ENCODE measurements around the gene TAF11L13.
"Not testable (repeated sequence)": the region's sequence is repeated elsewhere in the genome, so short reads cannot be mapped to it uniquely, and the experiment has no call there.

Gene TAF11L13

DNA sequence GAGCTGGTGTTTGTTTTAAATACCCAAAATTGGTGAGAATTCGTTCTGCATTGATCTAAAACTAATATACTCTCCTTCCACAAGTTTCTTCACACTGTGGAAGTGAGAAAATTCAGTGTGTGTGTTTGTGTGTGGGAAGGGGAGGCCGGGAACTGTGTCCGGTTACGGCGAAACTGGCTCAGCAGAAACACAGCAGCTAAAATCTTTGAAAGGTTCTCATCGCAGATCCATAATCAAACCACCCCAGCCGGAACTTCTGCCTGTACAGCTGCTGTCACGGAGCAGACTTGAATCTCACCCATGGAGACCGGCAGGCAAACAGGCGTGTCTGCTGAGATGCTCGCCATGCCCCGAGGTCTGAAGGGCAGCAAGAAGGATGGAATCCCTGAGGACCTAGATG is at the start of gene TAF11L13:
TSS of gene TAF11L13 (plus strand) at position 301 of the 400 bp plus-strand sequence.
- not testable (repeated sequence) for DNase-seq (ENCODE audit: low spot score)

DNA sequence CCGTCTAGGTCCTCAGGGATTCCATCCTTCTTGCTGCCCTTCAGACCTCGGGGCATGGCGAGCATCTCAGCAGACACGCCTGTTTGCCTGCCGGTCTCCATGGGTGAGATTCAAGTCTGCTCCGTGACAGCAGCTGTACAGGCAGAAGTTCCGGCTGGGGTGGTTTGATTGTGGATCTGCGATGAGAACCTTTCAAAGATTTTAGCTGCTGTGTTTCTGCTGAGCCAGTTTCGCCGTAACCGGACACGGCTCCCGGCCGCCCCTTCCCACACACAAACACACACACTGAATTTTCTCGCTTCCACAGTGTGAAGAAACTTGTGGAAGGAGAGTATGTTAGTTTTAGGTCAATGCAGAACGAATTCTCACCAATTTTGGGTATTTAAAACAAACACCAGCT is 46.2 kb upstream of the TAF11L13 start, which contains the start of gene TAF11L7:
TSS of gene TAF11L7 (minus strand) at position 101 of the 400 bp plus-strand sequence.
- not testable (repeated sequence) for DNase-seq (ENCODE audit: low spot score)

DNA sequence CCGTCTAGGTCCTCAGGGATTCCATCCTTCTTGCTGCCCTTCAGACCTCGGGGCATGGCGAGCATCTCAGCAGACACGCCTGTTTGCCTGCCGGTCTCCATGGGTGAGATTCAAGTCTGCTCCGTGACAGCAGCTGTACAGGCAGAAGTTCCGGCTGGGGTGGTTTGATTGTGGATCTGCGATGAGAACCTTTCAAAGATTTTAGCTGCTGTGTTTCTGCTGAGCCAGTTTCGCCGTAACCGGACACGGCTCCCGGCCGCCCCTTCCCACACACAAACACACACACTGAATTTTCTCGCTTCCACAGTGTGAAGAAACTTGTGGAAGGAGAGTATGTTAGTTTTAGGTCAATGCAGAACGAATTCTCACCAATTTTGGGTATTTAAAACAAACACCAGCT is 41.0 kb upstream of the TAF11L13 start, which contains the start of gene TAF11L8:
TSS of gene TAF11L8 (minus strand) at position 101 of the 400 bp plus-strand sequence.
- not testable (repeated sequence) for DNase-seq (ENCODE audit: low spot score)

DNA sequence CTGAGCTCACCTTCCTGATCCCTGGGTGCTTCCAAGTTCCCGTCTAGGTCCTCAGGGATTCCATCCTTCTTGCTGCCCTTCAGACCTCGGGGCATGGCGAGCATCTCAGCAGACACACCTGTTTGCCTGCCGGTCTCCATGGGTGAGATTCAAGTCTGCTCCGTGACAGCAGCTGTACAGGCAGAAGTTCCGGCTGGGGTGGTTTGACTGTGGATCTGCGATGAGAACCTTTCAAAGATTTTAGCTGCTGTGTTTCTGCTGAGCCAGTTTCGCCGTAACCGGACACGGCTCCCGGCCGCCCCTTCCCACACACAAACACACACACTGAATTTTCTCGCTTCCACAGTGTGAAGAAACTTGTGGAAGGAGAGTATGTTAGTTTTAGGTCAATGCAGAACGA is 37.6 kb upstream of the TAF11L13 start, which contains the start of gene TAF11L9:
TSS of gene TAF11L9 (minus strand) at position 140 of the 400 bp plus-strand sequence.
- not testable (repeated sequence) for DNase-seq (ENCODE audit: low spot score)

DNA sequence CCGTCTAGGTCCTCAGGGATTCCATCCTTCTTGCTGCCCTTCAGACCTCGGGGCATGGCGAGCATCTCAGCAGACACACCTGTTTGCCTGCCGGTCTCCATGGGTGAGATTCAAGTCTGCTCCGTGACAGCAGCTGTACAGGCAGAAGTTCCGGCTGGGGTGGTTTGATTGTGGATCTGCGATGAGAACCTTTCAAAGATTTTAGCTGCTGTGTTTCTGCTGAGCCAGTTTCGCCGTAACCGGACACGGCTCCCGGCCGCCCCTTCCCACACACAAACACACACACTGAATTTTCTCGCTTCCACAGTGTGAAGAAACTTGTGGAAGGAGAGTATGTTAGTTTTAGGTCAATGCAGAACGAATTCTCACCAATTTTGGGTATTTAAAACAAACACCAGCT is 34.2 kb upstream of the TAF11L13 start, which contains the start of gene TAF11L10:
TSS of gene TAF11L10 (minus strand) at position 101 of the 400 bp plus-strand sequence.
- not testable (repeated sequence) for DNase-seq (ENCODE audit: low spot score)

DNA sequence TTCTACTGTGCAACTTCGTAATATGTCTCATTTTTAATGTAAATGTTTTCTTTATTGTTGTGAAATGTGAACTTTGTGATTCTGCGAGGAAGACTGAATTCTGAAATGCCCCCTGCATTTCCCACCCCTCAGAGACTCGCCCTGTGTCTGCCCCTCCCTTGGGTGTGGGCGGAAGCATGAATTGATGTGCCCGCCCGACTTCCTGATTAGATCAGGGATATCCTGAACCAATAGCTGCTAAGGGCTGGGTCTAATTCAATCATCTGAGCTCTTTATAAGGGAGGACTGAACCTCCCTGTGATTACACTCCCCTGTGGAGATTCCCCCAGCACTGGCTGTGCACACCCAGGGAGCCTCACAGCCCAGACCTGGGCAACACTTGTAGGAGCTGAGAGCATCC is 28.0 kb upstream of the TAF11L13 start, which contains the start of gene TAF11L11:
TSS of gene TAF11L11 (plus strand) at position 304 of the 400 bp plus-strand sequence.
- not testable (repeated sequence) for DNase-seq (ENCODE audit: low spot score)

DNA sequence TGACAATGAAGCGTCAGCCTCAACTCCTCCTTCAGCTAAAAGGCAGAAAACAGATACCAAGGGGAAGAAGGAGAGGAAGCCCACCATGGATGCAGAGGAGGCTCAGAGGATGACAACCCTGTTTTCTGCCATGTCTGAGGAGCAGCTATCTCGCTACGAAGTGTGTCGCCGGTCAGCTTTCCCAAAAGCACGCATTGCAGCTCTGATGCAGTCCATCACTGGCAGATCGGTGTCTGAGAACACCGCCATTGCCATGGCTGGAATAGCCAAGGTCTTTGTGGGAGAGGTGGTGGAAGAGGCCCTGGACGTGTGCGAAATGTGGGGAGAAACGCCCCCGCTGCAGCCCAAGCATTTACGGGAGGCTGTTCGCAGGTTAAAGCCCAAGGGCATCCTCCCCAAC is 26.9 kb upstream of the TAF11L13 start:
- no peak for DNase-seq (ENCODE audit: low spot score)

DNA sequence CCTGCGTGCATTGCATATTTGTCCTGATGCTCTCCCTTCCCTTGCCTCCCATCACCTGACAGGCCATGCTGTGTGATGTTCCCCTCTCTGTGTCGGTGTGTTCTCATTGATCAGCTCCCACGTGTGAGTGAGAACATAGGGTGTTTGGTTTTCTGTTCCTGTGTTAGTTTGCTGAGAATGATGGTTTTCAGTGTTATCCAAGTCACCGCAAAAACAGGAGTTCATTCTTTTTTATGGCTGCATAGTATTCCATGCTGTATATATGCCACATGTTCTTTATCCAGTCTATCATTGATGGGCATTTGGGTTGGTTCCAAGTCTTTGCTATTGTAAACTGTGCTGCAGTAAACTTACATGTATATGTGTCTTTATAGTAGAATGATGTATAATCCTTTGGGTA is 24.4 kb upstream of the TAF11L13 start:
- not testable (repeated sequence) for DNase-seq (ENCODE audit: low spot score)

DNA sequence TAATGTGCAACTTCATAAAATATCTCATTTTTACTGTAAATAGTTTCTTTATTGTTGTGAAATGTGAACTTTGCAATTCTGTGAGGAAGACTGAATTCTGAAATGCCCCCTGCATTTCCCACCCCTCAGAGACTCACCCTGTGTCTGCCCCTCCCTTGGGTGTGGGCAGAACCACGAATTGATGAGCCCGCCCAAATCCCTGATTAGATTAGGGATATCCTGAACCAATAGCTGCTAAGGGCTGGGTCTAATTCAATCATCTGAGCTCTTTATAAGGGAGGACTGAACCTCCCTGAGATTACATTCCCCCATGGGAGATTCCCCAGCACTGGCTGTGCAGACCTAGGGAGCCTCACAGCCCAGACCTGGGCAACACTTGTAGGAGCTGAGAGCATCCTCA is 21.8 kb upstream of the TAF11L13 start, which contains the start of gene TAF11L12:
TSS of gene TAF11L12 (plus strand) at position 301 of the 400 bp plus-strand sequence.
- DNase-seq (ENCODE audit: low spot score), result not testable (repeated sequence)

DNA sequence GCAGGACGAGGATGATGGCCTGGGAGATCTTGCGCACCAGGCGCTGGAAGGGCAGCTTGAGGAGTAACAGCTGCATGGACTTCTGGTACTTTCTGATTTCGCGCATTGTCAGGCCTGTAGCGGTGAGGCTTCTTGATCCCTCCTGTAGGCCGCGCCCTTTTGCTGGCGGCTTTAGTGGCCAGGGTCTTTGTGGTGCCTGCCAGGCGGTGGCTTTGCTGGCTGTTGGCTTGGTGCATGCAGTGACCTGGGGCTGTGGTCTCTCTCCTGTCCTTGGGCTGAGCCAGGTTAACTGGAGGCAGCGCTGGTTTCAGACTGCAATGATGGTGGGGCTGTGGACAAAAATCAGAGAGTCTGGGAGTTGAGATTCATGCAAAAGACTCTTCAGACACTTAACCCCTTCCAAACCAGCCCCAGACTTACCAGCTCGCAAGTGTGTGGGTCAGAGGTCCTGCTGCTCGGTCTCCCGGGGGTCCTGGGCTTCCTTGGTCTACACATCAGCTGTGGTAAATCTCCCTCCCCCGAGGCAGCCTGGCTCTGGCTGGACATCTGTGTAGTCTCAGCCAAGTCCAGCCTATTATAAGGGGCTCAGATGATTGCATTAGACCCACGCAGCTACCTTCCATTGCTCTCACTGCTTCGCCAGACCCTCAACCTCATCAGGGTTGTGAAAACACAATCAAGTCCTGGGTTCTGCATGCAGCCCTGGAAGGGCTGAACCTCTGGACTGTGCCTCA is 16.8 kb upstream of the TAF11L13 start:
- no peak for DNase-seq (ENCODE audit: low spot score)

DNA sequence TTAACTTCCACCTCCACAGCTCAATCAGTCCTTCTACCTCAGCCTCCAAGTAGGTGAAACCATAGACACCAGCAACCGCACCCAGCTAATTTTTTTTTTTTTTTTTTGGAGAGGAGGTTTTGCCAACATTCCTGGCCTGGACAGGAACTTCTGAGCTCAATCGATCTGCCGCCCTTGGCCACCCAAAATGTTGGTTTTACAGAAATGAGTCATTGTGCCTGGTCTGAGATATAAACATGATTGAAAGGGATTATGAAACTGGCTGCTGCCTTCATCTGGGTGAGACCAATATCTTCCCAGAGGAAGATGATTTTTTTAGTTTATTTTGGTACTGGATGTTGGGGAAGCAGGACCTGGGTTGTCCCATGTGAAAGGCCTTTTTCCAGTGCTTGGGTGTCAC is 12.5 kb upstream of the TAF11L13 start:
- no peak for DNase-seq (ENCODE audit: low spot score)

DNA sequence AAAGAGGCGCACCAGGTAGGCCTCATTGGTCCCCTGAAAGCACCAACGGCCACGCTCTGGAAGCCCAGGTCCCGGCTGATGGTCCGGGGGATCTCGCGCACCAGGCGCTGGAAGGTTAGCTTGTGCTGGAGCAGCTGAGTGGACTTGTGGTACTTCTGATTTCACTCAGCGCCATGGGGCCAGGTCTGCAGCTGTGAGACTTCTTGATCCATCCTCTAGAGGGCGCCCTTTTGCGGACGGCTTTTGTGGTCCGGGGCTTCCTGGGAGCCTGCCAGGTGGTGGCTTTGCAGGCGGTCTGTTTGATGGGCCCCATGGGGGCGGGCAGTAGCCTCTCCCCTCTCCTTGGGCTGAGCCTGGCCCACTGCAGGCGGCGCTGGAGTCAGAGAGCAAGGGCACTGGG is 11.3 kb upstream of the TAF11L13 start:
- DNase-seq (ENCODE audit: low spot score), result peak; percentile 7

DNA sequence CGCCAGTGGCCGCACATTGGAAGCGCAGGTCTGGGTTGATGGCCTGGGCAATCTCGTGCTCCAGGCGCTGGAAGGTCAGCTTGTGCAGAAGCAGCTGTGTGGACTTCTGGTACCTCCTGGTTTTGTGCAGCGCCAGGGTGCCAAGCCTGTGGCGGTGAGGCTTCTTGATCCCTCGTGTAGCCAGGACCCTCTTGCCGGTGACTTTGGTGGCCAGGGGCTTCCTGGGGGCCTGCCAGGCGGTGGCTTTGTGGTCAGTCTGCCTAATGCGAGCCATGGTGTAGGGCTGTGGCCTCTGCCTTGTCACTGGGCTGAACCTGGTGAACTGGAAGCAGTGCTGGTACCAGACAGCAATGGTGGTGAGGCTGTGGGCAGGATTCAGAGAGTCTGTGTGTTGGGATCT is 6.2 kb upstream of the TAF11L13 start:
- no peak for DNase-seq (ENCODE audit: low spot score)

DNA sequence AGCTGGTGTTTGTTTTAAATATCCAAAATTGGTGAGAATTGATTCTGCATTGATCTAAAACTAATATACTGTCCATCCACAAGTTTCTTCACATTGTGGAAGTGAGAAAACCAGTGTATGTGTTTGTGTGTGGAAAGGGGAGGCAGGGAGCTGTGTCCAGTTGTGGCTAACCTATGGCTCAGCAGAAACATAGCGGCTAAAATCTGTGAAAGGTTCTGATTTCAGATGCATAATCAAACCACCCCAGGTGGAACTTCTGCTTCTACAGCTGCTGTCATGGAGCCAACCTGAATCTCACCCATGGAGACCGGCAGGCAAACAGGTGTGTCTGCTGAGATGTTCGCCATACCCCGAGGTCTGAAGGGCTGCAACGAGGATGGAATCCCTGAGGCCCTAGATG is 2.3 kb downstream of the TAF11L13 start, which contains the start of gene TAF11L14:
TSS of gene TAF11L14 (plus strand) at position 301 of the 400 bp plus-strand sequence.
- no peak for DNase-seq (ENCODE audit: low spot score)

DNA sequence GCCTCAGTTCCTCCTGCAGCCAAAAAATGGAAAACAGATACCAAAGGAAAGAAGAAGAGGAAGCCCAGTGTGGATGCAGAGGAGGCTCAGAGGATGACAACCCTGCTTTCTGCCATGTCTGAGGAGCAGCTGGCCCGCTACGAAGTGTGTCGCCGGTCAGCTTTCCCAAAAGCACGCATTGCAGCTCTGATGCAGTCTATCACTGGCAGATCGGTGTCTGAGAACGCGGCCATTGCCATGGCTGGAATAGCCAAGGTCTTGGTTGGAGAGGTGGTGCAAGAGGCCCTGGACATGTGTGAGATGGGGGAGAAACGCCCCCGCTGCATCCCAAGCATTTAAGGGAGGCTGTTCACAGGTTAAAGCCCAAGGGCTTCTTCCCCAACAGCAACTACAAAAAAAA is 17.3 kb downstream of the TAF11L13 start:
- not testable (repeated sequence) for DNase-seq (ENCODE audit: low spot score)

DNA sequence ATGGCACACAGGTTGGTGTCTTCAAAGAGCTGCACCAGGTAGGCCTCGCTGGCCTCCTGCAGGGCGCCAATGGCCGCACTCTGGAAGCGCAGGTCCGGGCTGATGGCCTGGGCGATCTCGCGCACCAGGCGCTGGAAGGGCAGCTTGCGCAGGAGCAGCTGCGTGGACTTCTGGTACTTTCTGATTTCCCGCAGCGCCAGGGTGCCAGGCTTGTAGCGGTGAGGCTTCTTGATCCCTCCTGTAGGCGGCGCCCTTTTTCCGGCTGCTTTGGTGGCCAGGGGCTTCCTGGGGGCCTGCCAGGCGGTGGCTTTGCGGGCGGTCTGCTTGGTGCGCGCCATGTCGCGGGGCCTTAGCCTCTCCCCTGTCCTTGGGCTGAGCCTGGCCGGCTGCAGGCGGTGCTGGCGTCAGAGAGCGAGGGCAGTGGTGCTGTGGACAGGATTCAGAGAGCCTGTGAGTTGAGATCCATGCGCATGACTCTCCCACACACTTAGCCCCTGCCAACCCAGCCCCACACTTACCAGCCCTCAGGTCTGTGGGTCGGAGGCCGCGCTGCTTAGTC is 23.4 kb downstream of the TAF11L13 start:
- DNase-seq (ENCODE audit: low spot score), result not testable (repeated sequence)

DNA sequence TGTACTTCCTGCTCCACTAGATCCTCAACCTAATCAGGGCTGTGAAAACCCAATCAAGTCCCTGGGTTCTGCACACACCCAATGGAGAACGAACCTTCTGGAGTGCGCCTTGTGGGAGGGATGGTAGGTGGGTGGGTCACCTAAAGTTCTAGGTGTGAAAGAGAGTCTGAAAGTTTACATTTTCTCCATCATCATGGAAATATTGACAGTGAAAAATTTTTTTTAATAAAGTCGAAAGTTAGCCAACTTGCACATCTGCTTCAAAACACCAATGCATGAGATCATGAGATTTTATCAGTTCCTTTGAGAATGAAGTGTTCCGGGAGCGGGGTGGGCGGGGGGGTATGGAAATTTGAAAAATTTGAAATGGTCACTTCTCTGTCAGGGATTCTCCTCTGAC is 24.0 kb downstream of the TAF11L13 start:
- no peak for DNase-seq (ENCODE audit: low spot score)

DNA sequence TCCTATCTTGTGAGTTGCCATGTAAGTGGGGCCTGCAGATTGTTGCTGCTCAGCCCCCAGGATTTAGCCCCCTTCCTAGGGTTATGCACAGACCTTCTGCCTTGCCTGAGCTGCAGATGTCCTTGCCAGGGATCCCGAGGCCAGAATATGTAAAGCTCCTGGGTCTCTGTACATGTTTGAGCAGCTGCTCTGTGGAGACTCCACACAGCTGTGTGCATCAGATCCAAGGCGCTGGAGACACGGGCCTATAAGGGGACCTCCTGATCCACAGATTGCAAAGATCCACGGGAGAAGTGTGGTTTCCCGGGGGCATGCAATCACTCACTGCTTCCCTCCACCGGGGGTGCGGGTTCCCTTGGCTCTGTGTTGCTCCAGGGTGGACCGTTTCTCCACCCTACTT is 31.3 kb downstream of the TAF11L13 start:
- DNase-seq (ENCODE audit: low spot score), result no peak

DNA sequence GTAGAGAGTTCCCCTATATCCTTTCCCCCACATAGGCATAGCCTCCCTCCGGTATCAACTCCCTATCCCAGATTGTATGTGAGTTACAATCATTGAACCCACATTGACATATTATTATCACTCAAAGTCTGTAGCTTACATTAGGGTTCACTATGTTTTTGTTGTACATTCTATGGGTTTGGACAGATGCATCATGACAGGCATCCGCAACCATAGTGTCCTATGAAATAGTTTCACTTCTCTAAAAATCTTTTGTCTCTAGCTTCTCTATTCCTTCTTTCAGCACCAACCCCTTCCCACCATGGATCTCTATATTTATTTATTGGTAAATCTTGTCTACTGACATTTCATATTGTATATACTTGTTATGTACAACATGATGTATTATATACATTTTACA is 33.9 kb downstream of the TAF11L13 start:
- DNase-seq (ENCODE audit: low spot score), result no peak

DNA sequence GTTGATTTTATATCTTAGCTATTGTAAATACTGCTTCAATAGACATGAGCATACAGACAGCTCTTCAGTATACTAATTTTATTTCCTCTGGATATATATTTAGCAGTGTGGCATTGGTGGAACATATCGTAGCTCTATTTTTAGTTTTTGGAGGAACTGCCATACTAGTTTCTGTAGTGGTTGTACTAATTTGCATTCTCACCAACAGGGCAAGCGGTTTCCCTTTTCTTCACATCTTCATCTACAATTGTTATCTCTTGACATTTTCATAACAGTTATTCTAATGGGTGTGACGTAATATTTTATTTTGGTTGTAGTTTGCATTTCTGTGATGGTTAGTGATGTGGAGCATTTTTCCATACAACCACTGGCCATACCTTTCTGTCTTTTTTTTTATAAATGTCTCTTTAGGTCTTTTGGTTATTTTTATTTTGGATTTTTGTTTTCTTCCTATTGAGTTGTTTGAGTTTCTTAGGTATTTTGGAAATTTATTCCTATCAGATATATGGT is 34.9 kb downstream of the TAF11L13 start:
- no peak for DNase-seq (ENCODE audit: low spot score)

DNA sequence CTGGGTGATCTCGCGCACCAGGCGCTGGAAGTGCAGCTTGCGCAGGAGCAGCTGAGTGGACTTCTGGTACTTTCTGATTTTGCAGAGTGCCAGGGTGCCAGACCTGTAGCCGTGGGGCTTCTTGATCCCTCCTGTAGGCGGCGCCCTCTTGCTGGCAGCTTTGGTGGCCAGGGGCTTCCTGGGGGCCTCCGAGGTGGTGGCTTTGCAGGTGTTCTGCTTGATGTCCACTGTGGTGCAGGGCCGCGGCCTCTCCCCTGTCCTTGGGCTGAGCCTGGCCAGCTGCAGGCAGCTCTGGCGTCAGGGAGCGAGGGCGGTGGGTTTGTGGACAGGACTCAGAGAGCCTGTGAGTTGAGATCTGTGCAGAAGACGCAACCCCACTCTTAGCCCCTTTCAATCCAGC is 38.5 kb downstream of the TAF11L13 start:
- no peak for DNase-seq (ENCODE audit: low spot score)

DNA sequence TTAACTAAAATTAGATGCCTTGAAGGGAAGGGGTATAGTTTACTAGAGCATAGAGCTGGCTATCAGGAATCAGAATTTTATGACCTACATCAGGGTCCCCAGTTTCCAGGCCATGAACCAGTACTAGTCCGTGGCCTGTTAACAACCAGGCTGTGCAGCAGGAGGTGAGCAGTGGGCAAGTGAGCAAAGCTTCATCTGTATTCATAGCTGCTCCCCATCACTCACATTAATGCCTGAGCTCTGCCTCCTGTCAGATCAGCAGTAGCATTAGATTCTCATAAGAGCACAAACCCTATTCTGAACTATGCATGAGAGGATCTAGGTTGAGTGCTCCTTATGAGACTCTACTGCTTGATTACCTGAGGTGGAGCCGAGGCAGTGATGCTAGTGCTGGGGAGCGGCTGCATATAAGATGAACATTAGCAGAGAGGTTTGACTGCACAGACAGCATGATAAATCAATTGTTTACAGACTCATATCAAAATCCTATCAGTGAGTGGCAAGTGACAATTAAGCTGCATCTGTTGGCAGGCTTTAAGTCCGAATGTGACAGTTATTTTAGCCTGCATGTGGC is 47.0 kb downstream of the TAF11L13 start:
- DNase-seq (ENCODE audit: low spot score), result no peak

Measured in AG20443 (cell line).